ENCODE measurements around the gene MTA1. TPM values are rescaled to one million over a fixed set of nuclear protein-coding genes. Genes with fewer than 3 reads are reported as not detected.
A peak's percentile ranks its signal among the peaks of the same experiment; 100 is the strongest.

Gene MTA1
- total RNA-seq, 4 donors from 2014 or later, result 75.7 to 295 (median 165) TPM

GRCh38 chr14:105389534-105389933, 30.1 kb upstream of the MTA1 start:
- no peaks in the 10 kb centered on the region for H3K9me3 ChIP-seq
- H3K27ac ChIP-seq, result peak overlapping the region in 2 of 4 donors; percentile 39 to 40
- H3K4me1 ChIP-seq, result peaks cover 0 to 5% (median 2%) of the 10 kb centered on the region in 4 donors
- TF ChIP-seq CTCF (IDR thresholded peaks at IDR 0.05) (no peak), POLR2A (IDR thresholded peaks at IDR 0.05) (no peak)
- H3K4me3 ChIP-seq, result no peak overlapping the region
- peaks cover 0 to 22% (median 0%) of the 10 kb centered on the region in 3 donors for H3K36me3 ChIP-seq
- H3K27me3 ChIP-seq, result no peaks in the 10 kb centered on the region
- DNase-seq, result no peak

GRCh38 chr14:105389976-105390848, 29.4 kb upstream of the MTA1 start:
- peaks cover 0 to 15% (median 0%) of the 10 kb centered on the region in 3 donors for H3K36me3 ChIP-seq
- H3K27ac ChIP-seq, result peak overlapping the region in 2 of 4 donors; percentile 39 to 40
- H3K4me3 ChIP-seq, result no peak overlapping the region
- peak in 1 of 3 donors; percentile 17 for DNase-seq
- H3K9me3 ChIP-seq, result no peaks in the 10 kb centered on the region
- H3K4me1 ChIP-seq, result peaks cover 0 to 5% (median 2%) of the 10 kb centered on the region in 4 donors
- TF ChIP-seq POLR2A (IDR thresholded peaks at IDR 0.05) (no peak), CTCF (IDR thresholded peaks at IDR 0.05) (no peak)
- H3K27me3 ChIP-seq, result no peaks in the 10 kb centered on the region

GRCh38 chr14:105390849-105391500, 28.7 kb upstream of the MTA1 start:
- Histone ChIP-seq H3K36me3 (peaks cover 0 to 10% (median 0%) of the 10 kb centered on the region in 3 donors), H3K4me1 (peaks cover 0 to 5% (median 2%) of the 10 kb centered on the region in 4 donors), H3K27ac (no peak overlapping the region), H3K9me3 (no peaks in the 10 kb centered on the region), H3K4me3 (no peak overlapping the region), H3K27me3 (no peaks in the 10 kb centered on the region)
- TF ChIP-seq POLR2A (IDR thresholded peaks at IDR 0.05), result no peak
- no peak for TF ChIP-seq CTCF (IDR thresholded peaks at IDR 0.05)
- no peak for DNase-seq

- peaks cover 0 to 5% (median 2%) of the 10 kb centered on the region in 4 donors for H3K4me1 ChIP-seq
- no peaks in the 10 kb centered on the region for H3K27me3 ChIP-seq
- H3K36me3 ChIP-seq, result peaks cover 0 to 9% (median 0%) of the 10 kb centered on the region in 3 donors
- DNase-seq, result no peak
- no peaks in the 10 kb centered on the region for H3K9me3 ChIP-seq
- no peak overlapping the region for H3K4me3 ChIP-seq
- TF ChIP-seq POLR2A (IDR thresholded peaks at IDR 0.05), result no peak
- TF ChIP-seq CTCF (IDR thresholded peaks at IDR 0.05), result no peak
- H3K27ac ChIP-seq, result no peak overlapping the region
Measured at GRCh38 chr14:105391541-105391940, 28.1 kb upstream of the MTA1 start.

- no peak for DNase-seq
- H3K4me1 ChIP-seq, result peaks cover 0 to 11% (median 2%) of the 10 kb centered on the region in 4 donors
- H3K9me3 ChIP-seq, result no peaks in the 10 kb centered on the region
- H3K36me3 ChIP-seq, result no peaks in the 10 kb centered on the region
- no peak overlapping the region for H3K27ac ChIP-seq
- no peaks in the 10 kb centered on the region for H3K27me3 ChIP-seq
- no peak overlapping the region for H3K4me3 ChIP-seq
- TF ChIP-seq CTCF (IDR thresholded peaks at IDR 0.05), result no peak
- TF ChIP-seq POLR2A (IDR thresholded peaks at IDR 0.05), result no peak
Measured at GRCh38 chr14:105392131-105393090, 27.2 kb upstream of the MTA1 start.

Data from Peyer's patch (tissue), 4 donors.